Measurements from ENCODE around the gene SOX18.

The SOX18 gene

DNA sequence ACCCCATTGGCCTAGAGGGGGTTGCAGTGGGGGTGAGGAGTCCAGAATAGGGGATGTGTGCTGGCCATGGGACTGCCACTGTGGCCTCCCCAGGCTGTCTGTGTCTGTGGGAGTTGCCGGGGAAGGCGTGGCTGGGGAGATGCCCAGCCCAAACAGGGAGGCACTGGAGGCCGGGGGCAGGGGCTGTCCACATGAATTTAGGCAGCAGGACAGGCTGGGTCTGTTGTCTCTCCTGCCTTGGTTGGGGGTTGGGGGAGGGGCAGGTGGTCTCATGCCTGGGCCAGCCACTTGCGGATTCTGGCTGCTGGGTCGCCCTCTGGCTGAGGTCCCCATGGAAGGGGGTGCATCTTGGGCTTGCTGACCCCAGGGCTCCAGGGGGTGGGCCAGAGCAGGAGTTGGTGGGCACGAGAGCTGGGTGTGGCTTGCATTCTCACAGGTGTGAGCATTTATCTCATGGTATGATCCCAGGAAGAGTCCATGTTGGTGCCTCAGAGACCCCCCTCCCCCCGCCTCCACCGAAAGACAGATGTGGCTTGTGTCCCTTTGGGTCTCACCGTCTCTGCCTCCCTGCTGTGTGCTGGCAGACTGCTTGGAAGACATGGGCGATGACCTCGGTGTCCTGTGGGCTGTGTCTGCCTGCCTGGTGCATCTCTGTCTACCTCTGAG is 4.0 kb downstream of the SOX18 start:
- Histone ChIP-seq H3K36me3 (ENCODE audit: insufficient read depth, low read length) (no peaks in the 10 kb centered on the region), H4K20me1 (ENCODE audit: insufficient read depth, low read length, poor library complexity, severe bottlenecking) (no peaks in the 10 kb centered on the region), H3K4me1 (ENCODE audit: insufficient read depth, low read length, poor library complexity, severe bottlenecking) (peaks cover 15% of the 10 kb centered on the region), H3K4me3 (ENCODE audit: low read length, poor library complexity, severe bottlenecking) (no peak overlapping the region), H3K9me3 (ENCODE audit: insufficient read depth, low read depth, low read length) (no peaks in the 10 kb centered on the region), H3K9ac (ENCODE audit: low read depth, low read length, poor library complexity, severe bottlenecking) (no peak overlapping the region), H3K27me3 (ENCODE audit: insufficient read depth, low read length, poor library complexity, severe bottlenecking) (no peaks in the 10 kb centered on the region), H3K4me2 (ENCODE audit: low read depth, low read length, poor library complexity, severe bottlenecking) (no peak overlapping the region), H3K79me2 (ENCODE audit: insufficient read depth, low read length) (no peaks in the 10 kb centered on the region), H3K9me2 (replicated peaks; ENCODE audit: low read depth, low read length) (no peaks in the 10 kb centered on the region), H2AFZ (ENCODE audit: low read length) (no peak overlapping the region), H3F3A (ENCODE audit: low read depth) (no peaks in the 10 kb centered on the region)
- TF ChIP-seq EZH2phosphoT487 (IDR thresholded peaks at IDR 0.05; ENCODE audit: borderline replicate concordance) = no peak
- TF ChIP-seq CTCF (conservative IDR thresholded peaks at IDR 0.05; ENCODE audit: low read length) = no peak

DNA sequence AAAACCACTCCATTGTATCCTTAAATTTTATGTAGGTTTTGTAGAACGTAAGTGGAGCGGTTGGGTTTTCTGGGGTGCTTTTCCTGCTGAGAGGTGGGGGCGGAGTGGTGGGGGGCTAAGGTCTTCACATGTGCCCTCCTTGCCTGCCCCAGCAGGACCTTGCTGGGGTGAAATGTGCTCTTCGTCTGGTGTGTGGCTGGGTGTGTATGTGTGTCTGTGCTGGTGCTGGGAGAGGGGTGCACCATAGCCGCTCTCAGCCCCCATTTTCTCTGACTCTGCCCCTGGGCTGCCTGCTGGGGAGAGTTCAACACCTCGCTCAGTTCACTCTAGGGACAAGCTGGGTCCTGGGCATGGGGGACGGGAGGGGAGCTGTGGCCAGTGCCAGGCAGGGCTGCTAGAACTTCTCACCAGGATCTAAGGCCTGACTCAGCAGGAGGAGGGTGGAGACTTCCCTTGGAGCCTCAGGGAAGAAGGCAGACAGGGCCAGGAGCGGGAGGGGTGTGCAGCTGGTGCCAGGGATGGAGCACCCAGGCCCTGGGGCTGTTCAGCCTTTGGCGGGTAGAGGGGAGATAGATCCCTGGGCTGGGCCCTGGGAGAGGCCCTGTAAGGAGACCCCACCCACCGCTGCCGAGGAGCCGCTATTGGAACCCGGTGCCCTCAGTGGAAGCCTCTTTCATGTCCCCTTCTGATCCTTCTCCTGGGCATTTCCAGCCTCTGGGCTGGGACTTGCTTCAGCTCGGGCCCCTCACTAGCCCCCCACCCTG is 4.8 kb downstream of the SOX18 start:
- no peak overlapping the region for H3K9ac ChIP-seq (ENCODE audit: low read depth, low read length, poor library complexity, severe bottlenecking)
- H3K9me3 ChIP-seq (ENCODE audit: insufficient read depth, low read depth, low read length) = no peaks in the 10 kb centered on the region
- H3K4me1 ChIP-seq (ENCODE audit: insufficient read depth, low read length, poor library complexity, severe bottlenecking) = peaks cover 23% of the 10 kb centered on the region
- no peaks in the 10 kb centered on the region for H3K9me2 ChIP-seq (replicated peaks; ENCODE audit: low read depth, low read length)
- no peaks in the 10 kb centered on the region for H4K20me1 ChIP-seq (ENCODE audit: insufficient read depth, low read length, poor library complexity, severe bottlenecking)
- no peaks in the 10 kb centered on the region for H3K36me3 ChIP-seq (ENCODE audit: insufficient read depth, low read length)
- no peak overlapping the region for H3K4me3 ChIP-seq (ENCODE audit: low read length, poor library complexity, severe bottlenecking)
- no peak overlapping the region for H2AFZ ChIP-seq (ENCODE audit: low read length)
- H3F3A ChIP-seq (ENCODE audit: low read depth) = no peaks in the 10 kb centered on the region
- no peak overlapping the region for H3K4me2 ChIP-seq (ENCODE audit: low read depth, low read length, poor library complexity, severe bottlenecking)
- no peaks in the 10 kb centered on the region for H3K27me3 ChIP-seq (ENCODE audit: insufficient read depth, low read length, poor library complexity, severe bottlenecking)
- TF ChIP-seq CTCF (conservative IDR thresholded peaks at IDR 0.05; ENCODE audit: low read length) = no peak
- H3K79me2 ChIP-seq (ENCODE audit: insufficient read depth, low read length) = no peaks in the 10 kb centered on the region

DNA sequence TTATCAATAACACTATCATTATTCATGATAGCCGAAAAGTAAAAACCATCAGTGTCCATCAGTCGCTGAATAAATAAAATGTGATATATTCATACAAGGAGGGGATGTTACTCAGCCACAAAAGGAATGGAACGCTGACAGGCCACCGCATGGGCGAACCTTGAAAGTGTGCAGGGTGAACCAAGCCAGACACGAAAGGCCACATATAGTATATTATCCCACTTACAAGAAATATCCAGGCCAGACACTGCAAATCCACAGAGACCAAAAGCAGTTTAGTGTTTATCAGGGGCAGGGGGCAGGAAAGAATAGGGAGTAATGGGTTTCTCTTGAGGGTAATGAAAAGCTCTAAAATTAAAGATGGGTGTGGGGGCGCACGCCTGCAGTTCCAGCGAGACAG is 5.7 kb downstream of the SOX18 start:
- no peak for TF ChIP-seq EZH2phosphoT487 (IDR thresholded peaks at IDR 0.05; ENCODE audit: borderline replicate concordance)
- no peak for TF ChIP-seq CTCF (conservative IDR thresholded peaks at IDR 0.05; ENCODE audit: low read length)
- Histone ChIP-seq H3K4me1 (ENCODE audit: insufficient read depth, low read length, poor library complexity, severe bottlenecking) (peaks cover 31% of the 10 kb centered on the region), H3K27me3 (ENCODE audit: insufficient read depth, low read length, poor library complexity, severe bottlenecking) (no peaks in the 10 kb centered on the region), H3F3A (ENCODE audit: low read depth) (no peaks in the 10 kb centered on the region), H3K9me2 (replicated peaks; ENCODE audit: low read depth, low read length) (no peaks in the 10 kb centered on the region), H3K9ac (ENCODE audit: low read depth, low read length, poor library complexity, severe bottlenecking) (no peak overlapping the region), H4K20me1 (ENCODE audit: insufficient read depth, low read length, poor library complexity, severe bottlenecking) (no peaks in the 10 kb centered on the region), H2AFZ (ENCODE audit: low read length) (no peak overlapping the region), H3K9me3 (ENCODE audit: insufficient read depth, low read depth, low read length) (no peaks in the 10 kb centered on the region), H3K36me3 (ENCODE audit: insufficient read depth, low read length) (no peaks in the 10 kb centered on the region), H3K79me2 (ENCODE audit: insufficient read depth, low read length) (no peaks in the 10 kb centered on the region), H3K4me3 (ENCODE audit: low read length, poor library complexity, severe bottlenecking) (no peak overlapping the region), H3K4me2 (ENCODE audit: low read depth, low read length, poor library complexity, severe bottlenecking) (no peak overlapping the region)
